Measurements from ENCODE around the gene PACRG.

Gene PACRG

DNA sequence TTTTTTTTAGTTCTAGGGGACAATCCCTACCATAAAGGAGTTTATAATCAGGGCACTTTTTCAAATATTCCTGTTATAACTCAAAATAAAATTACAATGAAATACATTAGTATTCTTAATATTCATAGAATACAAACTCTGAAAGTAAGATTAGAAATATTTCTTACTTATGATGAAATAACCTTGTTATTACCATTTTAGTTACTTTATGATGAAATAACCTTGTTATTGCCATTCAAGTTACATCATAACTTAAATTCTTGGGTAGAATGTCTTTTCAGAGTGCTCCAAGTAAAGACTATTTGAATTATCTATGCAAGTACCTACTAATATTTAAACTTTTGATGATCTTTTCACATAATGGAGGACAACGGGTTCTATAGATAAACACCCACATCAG is 43.2 kb downstream of the PACRG start:
- H3K27ac ChIP-seq (ENCODE audit: insufficient read depth, low read depth, low read length, poor library complexity, severe bottlenecking): no peak overlapping the region

DNA sequence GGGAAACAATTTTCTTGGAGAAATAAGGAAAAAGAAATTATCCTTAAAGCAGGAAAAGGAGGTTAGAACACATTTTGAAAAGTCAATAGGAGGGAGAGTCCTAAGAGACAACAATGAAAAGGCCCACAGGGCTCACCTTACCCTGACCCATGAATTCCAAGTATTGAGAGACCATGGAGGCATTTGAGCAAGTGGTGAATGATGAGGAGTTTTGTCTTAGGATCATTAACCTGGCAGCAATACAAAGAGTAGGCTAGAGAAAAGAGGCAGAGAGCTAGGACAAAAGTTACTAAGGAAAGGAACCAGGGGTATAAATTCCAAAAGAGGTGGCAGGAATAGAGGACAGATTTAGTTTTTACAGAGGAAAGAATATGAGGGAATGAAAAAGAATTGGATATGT is 44.7 kb downstream of the PACRG start:
- Histone ChIP-seq H3K27ac (ENCODE audit: insufficient read depth, low read depth, low read length, poor library complexity, severe bottlenecking) (peak overlapping the region; percentile 18), H3K9me3 (ENCODE audit: control insufficient read depth, low read length) (no peaks in the 10 kb centered on the region)

More for the DNA sequence above, 43.2 kb downstream of the PACRG start:
- Histone ChIP-seq H3K4me3 (ENCODE audit: insufficient read depth, low read depth, low read length) (no peak overlapping the region), H3K36me3 (ENCODE audit: control insufficient read depth, insufficient read depth, low read length) (no peaks in the 10 kb centered on the region), H3K9me3 (ENCODE audit: control insufficient read depth, low read length) (no peaks in the 10 kb centered on the region), H3K4me1 (ENCODE audit: control insufficient read depth, insufficient read depth, low read length) (no peaks in the 10 kb centered on the region), H3K27me3 (ENCODE audit: control insufficient read depth, insufficient read depth, low read length, poor library complexity, severe bottlenecking) (no peaks in the 10 kb centered on the region)
- 100% methylated on average over 1 of the region's 1 CpG for WGBS, 2 experiments

DNA sequence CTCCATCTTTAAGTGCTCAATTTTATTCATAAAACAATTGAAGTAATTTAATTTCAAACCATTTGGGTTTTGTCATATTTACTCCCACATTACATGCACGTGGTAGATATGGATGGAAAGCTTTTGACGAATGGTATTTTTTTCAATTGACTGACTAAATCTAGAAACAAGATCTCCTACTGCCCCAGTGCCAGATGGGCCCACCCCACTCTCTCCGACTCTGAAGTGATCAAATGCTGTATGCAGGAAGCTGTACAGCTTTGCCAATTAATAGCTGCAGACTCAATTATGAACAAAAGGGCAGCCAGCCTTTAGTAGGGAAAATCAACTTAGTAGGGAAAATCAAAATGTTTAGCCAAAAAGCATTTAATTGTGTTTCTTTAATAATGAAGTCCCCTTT is 46.2 kb downstream of the PACRG start:
- Histone ChIP-seq H3K36me3 (ENCODE audit: control insufficient read depth, insufficient read depth, low read length) (no peaks in the 10 kb centered on the region), H3K4me1 (ENCODE audit: control insufficient read depth, insufficient read depth, low read length) (no peaks in the 10 kb centered on the region), H3K4me3 (ENCODE audit: insufficient read depth, low read depth, low read length) (no peak overlapping the region), H3K27ac (ENCODE audit: insufficient read depth, low read depth, low read length, poor library complexity, severe bottlenecking) (no peak overlapping the region), H3K9me3 (ENCODE audit: control insufficient read depth, low read length) (no peaks in the 10 kb centered on the region), H3K27me3 (ENCODE audit: control insufficient read depth, insufficient read depth, low read length, poor library complexity, severe bottlenecking) (no peaks in the 10 kb centered on the region)
- 96 to 98% methylated on average over 2 to 3 of the region's 3 CpGs for WGBS, 2 experiments

More for the DNA sequence above, 44.7 kb downstream of the PACRG start:
- Histone ChIP-seq H3K4me3 (ENCODE audit: insufficient read depth, low read depth, low read length) (no peak overlapping the region), H3K36me3 (ENCODE audit: control insufficient read depth, insufficient read depth, low read length) (no peaks in the 10 kb centered on the region), H3K27me3 (ENCODE audit: control insufficient read depth, insufficient read depth, low read length, poor library complexity, severe bottlenecking) (no peaks in the 10 kb centered on the region), H3K4me1 (ENCODE audit: control insufficient read depth, insufficient read depth, low read length) (no peaks in the 10 kb centered on the region)

DNA sequence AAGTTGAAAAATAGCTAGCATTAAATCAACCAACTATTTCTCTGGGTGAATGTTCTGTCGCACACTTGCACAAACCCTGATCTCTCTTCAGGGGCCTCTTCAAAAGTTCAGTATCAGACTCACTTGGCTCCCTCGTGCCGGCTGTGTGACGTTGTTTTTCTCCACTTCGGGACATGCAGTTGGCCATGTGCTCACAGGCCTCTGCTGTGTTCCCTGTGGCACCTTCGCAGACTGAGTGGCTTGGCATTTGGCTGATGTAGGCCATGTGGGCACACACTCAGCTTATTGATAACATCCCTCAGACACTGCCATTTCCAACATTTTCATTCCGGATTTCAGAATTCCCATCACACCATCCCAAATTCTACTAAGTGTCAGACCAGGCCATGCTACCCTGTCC is 49.3 kb downstream of the PACRG start:
- H3K27ac ChIP-seq (ENCODE audit: insufficient read depth, low read depth, low read length, poor library complexity, severe bottlenecking): no peak overlapping the region
- no peaks in the 10 kb centered on the region for H3K9me3 ChIP-seq (ENCODE audit: control insufficient read depth, low read length)
- H3K27me3 ChIP-seq (ENCODE audit: control insufficient read depth, insufficient read depth, low read length, poor library complexity, severe bottlenecking): no peaks in the 10 kb centered on the region
- H3K36me3 ChIP-seq (ENCODE audit: control insufficient read depth, insufficient read depth, low read length): no peaks in the 10 kb centered on the region
- no peak overlapping the region for H3K4me3 ChIP-seq (ENCODE audit: insufficient read depth, low read depth, low read length)
- WGBS, 2 experiments: 92 to 94% methylated on average over 7 of the region's 7 CpGs
- no peaks in the 10 kb centered on the region for H3K4me1 ChIP-seq (ENCODE audit: control insufficient read depth, insufficient read depth, low read length)

DNA sequence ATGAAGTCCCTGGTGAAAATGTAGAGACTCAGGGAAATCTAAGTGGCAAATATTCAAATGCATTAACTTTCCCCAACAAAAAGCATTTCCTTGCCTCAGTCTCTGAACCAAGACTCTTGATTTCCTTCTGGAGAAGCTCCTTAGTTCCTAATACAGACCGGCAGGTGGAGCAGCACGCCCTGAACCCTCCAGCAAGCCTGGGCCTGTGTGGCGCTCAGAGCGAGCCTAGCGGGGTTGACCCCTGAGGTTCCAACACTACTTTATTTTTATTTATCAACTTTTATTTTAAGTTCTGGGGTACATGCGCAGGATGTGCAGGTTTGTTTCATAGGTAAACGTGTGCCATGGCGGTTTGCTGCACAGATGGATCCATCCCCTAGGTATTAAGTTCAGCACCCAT is 50.8 kb downstream of the PACRG start:
- Histone ChIP-seq H3K4me3 (ENCODE audit: insufficient read depth, low read depth, low read length) (no peak overlapping the region), H3K9me3 (ENCODE audit: control insufficient read depth, low read length) (no peaks in the 10 kb centered on the region), H3K4me1 (ENCODE audit: control insufficient read depth, insufficient read depth, low read length) (no peaks in the 10 kb centered on the region), H3K27me3 (ENCODE audit: control insufficient read depth, insufficient read depth, low read length, poor library complexity, severe bottlenecking) (no peaks in the 10 kb centered on the region), H3K27ac (ENCODE audit: insufficient read depth, low read depth, low read length, poor library complexity, severe bottlenecking) (no peak overlapping the region), H3K36me3 (ENCODE audit: control insufficient read depth, insufficient read depth, low read length) (no peaks in the 10 kb centered on the region)
- WGBS, 2 experiments: 94 to 95% methylated on average over 8 of the region's 8 CpGs

DNA sequence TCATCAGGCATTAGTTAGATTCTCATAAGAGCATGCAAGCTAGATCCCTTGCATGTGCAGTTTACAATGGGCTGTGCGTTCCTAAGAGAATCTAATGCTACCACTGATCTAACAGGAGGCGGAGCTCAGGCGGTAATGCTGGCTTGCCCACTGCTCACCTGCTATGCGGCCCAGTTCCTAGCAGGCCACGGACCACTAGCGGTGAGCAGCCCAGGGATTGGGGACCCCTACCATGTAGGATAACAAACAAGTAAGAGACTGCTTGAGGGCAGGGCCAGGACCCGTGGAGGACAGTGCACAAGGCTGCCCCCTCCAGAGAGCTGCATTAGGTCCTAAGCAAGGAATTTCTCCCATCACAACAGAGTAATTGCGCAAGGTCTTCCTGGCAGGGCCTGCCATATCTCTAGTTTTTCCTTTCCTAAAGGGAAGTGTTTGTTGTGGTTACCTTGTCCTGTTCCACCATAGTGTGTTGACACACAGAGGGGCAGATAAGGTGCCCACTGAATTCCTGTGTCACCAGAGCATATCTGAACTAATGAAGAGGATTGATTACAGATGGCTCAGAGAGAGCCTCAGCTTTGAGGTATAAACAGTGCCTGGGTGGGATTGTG is 58.0 kb downstream of the PACRG start:
- 92 to 95% methylated on average over 7 to 8 of the region's 8 CpGs for WGBS, 2 experiments
- Histone ChIP-seq H3K4me3 (ENCODE audit: insufficient read depth, low read depth, low read length) (no peak overlapping the region), H3K9me3 (ENCODE audit: control insufficient read depth, low read length) (peaks cover 4% of the 10 kb centered on the region), H3K4me1 (ENCODE audit: control insufficient read depth, insufficient read depth, low read length) (no peaks in the 10 kb centered on the region), H3K27ac (ENCODE audit: insufficient read depth, low read depth, low read length, poor library complexity, severe bottlenecking) (no peak overlapping the region), H3K27me3 (ENCODE audit: control insufficient read depth, insufficient read depth, low read length, poor library complexity, severe bottlenecking) (no peaks in the 10 kb centered on the region), H3K36me3 (ENCODE audit: control insufficient read depth, insufficient read depth, low read length) (no peaks in the 10 kb centered on the region)

DNA sequence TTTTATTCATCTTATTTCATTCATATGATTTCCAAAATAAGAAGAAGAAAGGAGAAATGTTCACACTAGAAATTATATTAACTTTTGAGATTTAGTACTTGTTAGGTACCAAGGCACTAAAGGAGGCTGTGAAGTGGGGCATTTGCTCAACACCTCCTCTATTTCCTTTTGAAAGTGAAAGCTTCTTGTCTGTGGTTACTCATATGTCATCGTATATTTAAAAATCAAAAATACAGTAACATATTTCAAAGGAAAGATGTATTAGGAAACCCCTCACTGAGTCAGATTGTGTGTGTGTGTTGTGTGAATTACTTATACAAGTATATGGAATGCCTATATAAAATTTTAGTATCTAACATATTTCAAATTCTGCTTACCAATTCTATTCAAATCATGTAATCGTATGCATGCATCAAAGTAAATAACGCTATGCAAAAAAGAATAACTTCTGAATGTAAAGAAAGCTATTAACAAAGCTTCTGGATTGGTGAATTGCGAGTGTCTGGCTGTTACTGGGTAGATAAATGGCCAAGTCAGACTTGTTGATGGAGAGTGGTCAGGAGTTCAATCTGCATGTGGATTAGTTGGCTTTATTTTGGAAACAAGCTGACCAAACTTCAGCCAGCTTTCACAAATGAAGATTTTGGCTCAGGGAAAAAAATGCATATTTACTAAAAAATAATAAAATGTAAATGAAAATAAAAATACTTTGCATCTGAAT is 70.9 kb downstream of the PACRG start:
- Histone ChIP-seq H3K27ac (ENCODE audit: insufficient read depth, low read depth, low read length, poor library complexity, severe bottlenecking) (no peak overlapping the region), H3K4me1 (ENCODE audit: control insufficient read depth, insufficient read depth, low read length) (no peaks in the 10 kb centered on the region), H3K9me3 (ENCODE audit: control insufficient read depth, low read length) (no peaks in the 10 kb centered on the region), H3K27me3 (ENCODE audit: control insufficient read depth, insufficient read depth, low read length, poor library complexity, severe bottlenecking) (no peaks in the 10 kb centered on the region), H3K4me3 (ENCODE audit: insufficient read depth, low read depth, low read length) (no peak overlapping the region), H3K36me3 (ENCODE audit: control insufficient read depth, insufficient read depth, low read length) (no peaks in the 10 kb centered on the region)
- WGBS, 2 experiments: 93 to 95% methylated on average over 3 of the region's 4 CpGs

DNA sequence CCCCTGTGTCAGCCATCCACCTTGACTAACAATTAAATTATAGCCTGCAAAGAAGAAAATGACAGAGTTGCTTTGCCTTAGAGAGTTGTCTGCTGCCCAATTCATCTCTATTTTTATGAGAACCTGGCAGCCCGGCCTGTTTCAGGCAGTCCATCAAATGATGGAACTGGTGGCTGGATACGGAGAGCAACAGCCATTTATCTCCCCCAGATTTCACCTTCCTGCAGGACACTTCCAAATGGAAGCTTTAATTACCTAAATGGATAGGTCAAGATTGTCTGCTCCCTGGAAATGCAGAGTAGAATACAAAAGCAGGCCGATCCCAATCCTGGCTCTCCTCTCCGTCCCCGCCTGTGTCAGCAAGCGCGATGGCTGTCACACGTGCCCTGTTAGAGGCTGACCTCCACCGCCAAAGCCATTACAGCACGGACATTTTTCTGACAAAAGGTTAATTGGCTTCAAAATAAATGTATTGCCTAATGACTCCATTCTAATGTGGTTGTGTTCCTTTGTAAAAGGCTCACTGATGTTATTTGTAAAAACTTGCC is 86.7 kb downstream of the PACRG start:
- Histone ChIP-seq H3K4me3 (ENCODE audit: insufficient read depth, low read depth, low read length) (no peak overlapping the region), H3K27ac (ENCODE audit: insufficient read depth, low read depth, low read length, poor library complexity, severe bottlenecking) (no peak overlapping the region), H3K9me3 (ENCODE audit: control insufficient read depth, low read length) (no peaks in the 10 kb centered on the region), H3K27me3 (ENCODE audit: control insufficient read depth, insufficient read depth, low read length, poor library complexity, severe bottlenecking) (no peaks in the 10 kb centered on the region), H3K36me3 (ENCODE audit: control insufficient read depth, insufficient read depth, low read length) (no peaks in the 10 kb centered on the region), H3K4me1 (ENCODE audit: control insufficient read depth, insufficient read depth, low read length) (no peaks in the 10 kb centered on the region)
- WGBS, 2 experiments: 92% methylated on average over 10 of the region's 10 CpGs

DNA sequence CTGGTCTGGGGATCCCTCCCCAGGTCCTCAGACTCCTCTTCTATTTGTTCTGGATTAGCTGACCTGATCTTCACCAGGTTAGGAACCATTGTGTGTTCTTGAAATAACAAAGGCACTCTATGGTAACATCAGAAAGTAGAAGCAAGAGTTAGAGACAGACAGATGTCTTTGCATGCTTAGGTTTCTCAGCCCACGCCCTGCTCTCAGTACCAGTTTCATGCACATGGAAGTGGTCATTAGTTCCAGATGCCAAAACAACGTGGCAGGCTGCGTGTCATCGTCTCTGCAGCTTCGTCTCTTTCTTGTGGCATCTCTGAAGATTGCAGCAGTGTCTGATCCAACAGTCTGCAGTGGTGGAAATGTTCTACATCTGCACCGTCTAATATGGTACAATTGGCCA is 89.4 kb downstream of the PACRG start:
- Histone ChIP-seq H3K4me1 (ENCODE audit: control insufficient read depth, insufficient read depth, low read length) (no peaks in the 10 kb centered on the region), H3K27ac (ENCODE audit: insufficient read depth, low read depth, low read length, poor library complexity, severe bottlenecking) (no peak overlapping the region)
- 94% methylated on average over 6 of the region's 6 CpGs for WGBS, 2 experiments

DNA sequence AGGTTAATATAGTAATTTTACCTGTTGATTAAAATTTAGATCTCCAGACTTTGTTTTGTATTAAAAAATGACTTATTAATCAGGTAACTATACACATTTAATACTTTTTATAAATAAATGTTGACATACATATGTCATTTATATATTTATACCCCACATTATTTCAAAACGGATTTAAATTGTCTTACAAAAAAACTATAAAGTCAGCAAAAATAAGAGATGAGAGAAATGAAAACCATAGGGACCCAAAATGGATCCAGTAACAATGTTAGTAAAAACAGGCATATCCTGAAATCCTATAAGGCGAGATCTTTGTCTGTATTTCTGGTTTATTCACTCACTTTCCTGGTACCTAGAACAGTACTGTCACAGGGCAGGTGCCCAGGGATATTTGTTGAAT is 91.5 kb downstream of the PACRG start:
- WGBS, 2 experiments: 86 to 94% methylated on average over 1 of the region's 2 CpGs
- Histone ChIP-seq H3K27ac (ENCODE audit: insufficient read depth, low read depth, low read length, poor library complexity, severe bottlenecking) (no peak overlapping the region), H3K36me3 (ENCODE audit: control insufficient read depth, insufficient read depth, low read length) (no peaks in the 10 kb centered on the region), H3K4me3 (ENCODE audit: insufficient read depth, low read depth, low read length) (no peak overlapping the region), H3K27me3 (ENCODE audit: control insufficient read depth, insufficient read depth, low read length, poor library complexity, severe bottlenecking) (no peaks in the 10 kb centered on the region), H3K9me3 (ENCODE audit: control insufficient read depth, low read length) (no peaks in the 10 kb centered on the region), H3K4me1 (ENCODE audit: control insufficient read depth, insufficient read depth, low read length) (no peaks in the 10 kb centered on the region)

More for the DNA sequence above, 89.4 kb downstream of the PACRG start:
- Histone ChIP-seq H3K27me3 (ENCODE audit: control insufficient read depth, insufficient read depth, low read length, poor library complexity, severe bottlenecking) (no peaks in the 10 kb centered on the region), H3K9me3 (ENCODE audit: control insufficient read depth, low read length) (no peaks in the 10 kb centered on the region), H3K4me3 (ENCODE audit: insufficient read depth, low read depth, low read length) (no peak overlapping the region), H3K36me3 (ENCODE audit: control insufficient read depth, insufficient read depth, low read length) (no peaks in the 10 kb centered on the region)
